MM.1S (cell line): ENCODE results near the gene HNRNPC.

ENCODE experiments used
- DNase-seq: peaks from one replicate; pipeline ENCODE4 v3.0.0-alpha.2; 2015
- H2AFZ ChIP-seq: fragments of 300-600 bp; sonication (generic); 2 replicates; pipeline ENCODE4 v1.6.0; 2016; ENCODE audit warnings: antibody characterized with exemption, low read length
- H3F3A ChIP-seq: fragments of 300-600 bp; sonication (generic); 2 replicates; pipeline ENCODE4 v1.6.1; 2016; ENCODE audit warnings: mild to moderate bottlenecking, antibody characterized with exemption, low read length, moderate library complexity, mixed read lengths; ENCODE audit not compliant: insufficient read depth
- H3K27ac ChIP-seq: fragments of 300-600 bp; sonication (generic); 2 replicates; pipeline ENCODE4 v1.5.1; 2016; ENCODE audit warnings: mild to moderate bottlenecking, low read length
- H3K27me3 ChIP-seq: fragments of 300-600 bp; sonication (generic); replicated peaks from 2 replicates; pipeline ENCODE4 v1.6.0; 2016; ENCODE audit warnings: low read length; ENCODE audit not compliant: insufficient read depth
- H3K36me3 ChIP-seq: fragments of 300-600 bp; sonication (generic); replicated peaks from 2 replicates; pipeline ENCODE4 v1.6.1; 2016; ENCODE audit warnings: mild to moderate bottlenecking, low read length, mixed read lengths; ENCODE audit not compliant: insufficient read depth
- H3K4me1 ChIP-seq: fragments of 300-600 bp; sonication (generic); 2 replicates; pipeline ENCODE4 v1.6.1; 2016; ENCODE audit warnings: low read length, mixed read lengths
- H3K4me2 ChIP-seq: fragments of 300-600 bp; sonication (generic); 2 replicates; pipeline ENCODE4 v1.6.0; 2016; ENCODE audit warnings: low read depth, low read length
- H3K4me3 ChIP-seq: fragments of 300-600 bp; sonication (generic); 2 replicates; pipeline ENCODE4 v1.5.1; 2016; ENCODE audit warnings: low read length, mixed read lengths
- H3K79me2 ChIP-seq: fragments of 300-600 bp; sonication (generic); 2 replicates; pipeline ENCODE4 v1.6.1; 2016; ENCODE audit warnings: mixed run types, low read length, mixed read lengths
- H3K9ac ChIP-seq: fragments of 300-600 bp; sonication (generic); 2 replicates; pipeline ENCODE4 v1.6.1; 2016; ENCODE audit warnings: low read length, mixed read lengths
- H3K9me2 ChIP-seq: fragments of 300-600 bp; sonication (generic); replicated peaks from 2 replicates; pipeline ENCODE4 v1.6.1; 2016; ENCODE audit warnings: mild to moderate bottlenecking, low read length, mixed read lengths; ENCODE audit not compliant: insufficient read depth
- H3K9me3 ChIP-seq: fragments of 300-600 bp; sonication (generic); replicated peaks from 2 replicates; pipeline ENCODE4 v1.6.1; 2016; ENCODE audit warnings: mild to moderate bottlenecking, low read length, mixed read lengths; ENCODE audit not compliant: insufficient read depth
- H4K20me1 ChIP-seq: fragments of 300-600 bp; sonication (generic); 2 replicates; pipeline ENCODE4 v1.6.1; 2016; ENCODE audit warnings: mild to moderate bottlenecking, low read length, moderate library complexity, mixed read lengths; ENCODE audit not compliant: insufficient read depth
- EZH2 ChIP-seq: fragments of 300-600 bp; sonication (generic); optimal IDR thresholded peaks from 2 replicates; pipeline ENCODE3; 2017; ENCODE audit warnings: low read depth, mild to moderate bottlenecking, antibody characterized with exemption, low read length, mixed read lengths
- EZH2phosphoT487 ChIP-seq: fragments of 300-600 bp; sonication (generic); IDR thresholded peaks from 2 replicates; pipeline ENCODE4 v1.6.1; 2018; ENCODE audit warnings: antibody characterized with exemption, low read length
- TF ChIP-seq, protein P1 (sequence below): fragments of 300-600 bp; sonication (generic); IDR thresholded peaks from 2 replicates; pipeline ENCODE4 v1.5.1; 2016; ENCODE audit warnings: antibody characterized with exemption, low read length, mixed read lengths

The HNRNPC gene

DNA sequence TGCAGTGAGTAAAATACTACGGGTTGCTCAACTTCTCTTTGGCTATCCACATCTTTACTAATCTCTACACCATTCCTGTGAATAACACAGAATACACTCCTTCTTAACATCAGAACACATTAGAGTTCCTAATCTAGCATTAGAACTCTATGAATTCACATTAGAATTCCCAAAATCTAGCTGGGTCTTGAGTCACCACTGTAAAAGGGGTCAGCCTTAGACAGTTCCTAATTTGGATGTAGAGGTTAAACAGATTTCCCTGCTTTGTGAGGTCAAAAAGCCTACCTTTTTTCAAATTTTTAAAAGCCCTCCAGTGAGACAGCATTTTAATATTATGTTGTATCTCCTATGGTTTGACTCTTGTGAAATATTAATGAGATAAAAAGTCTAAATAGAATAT is 7.4 kb downstream of the HNRNPC start:
- Histone ChIP-seq H4K20me1 (peaks cover 78% of the 10 kb centered on the region), H3K4me3 (no peak overlapping the region), H3K9me3 (no peaks in the 10 kb centered on the region), H3K4me1 (peaks cover 26% of the 10 kb centered on the region), H3K79me2 (peaks cover 94% of the 10 kb centered on the region), H3F3A (peaks cover 36% of the 10 kb centered on the region), H3K27me3 (no peaks in the 10 kb centered on the region), H3K9me2 (no peaks in the 10 kb centered on the region), H3K9ac (no peak overlapping the region), H3K4me2 (no peak overlapping the region), H3K27ac (no peak overlapping the region), H2AFZ (no peak overlapping the region), H3K36me3 (peaks cover 4% of the 10 kb centered on the region)
- no peak for DNase-seq
- TF ChIP-seq EZH2phosphoT487 (no peak), EZH2 (no peak)
- TF ChIP-seq, protein P1, sequence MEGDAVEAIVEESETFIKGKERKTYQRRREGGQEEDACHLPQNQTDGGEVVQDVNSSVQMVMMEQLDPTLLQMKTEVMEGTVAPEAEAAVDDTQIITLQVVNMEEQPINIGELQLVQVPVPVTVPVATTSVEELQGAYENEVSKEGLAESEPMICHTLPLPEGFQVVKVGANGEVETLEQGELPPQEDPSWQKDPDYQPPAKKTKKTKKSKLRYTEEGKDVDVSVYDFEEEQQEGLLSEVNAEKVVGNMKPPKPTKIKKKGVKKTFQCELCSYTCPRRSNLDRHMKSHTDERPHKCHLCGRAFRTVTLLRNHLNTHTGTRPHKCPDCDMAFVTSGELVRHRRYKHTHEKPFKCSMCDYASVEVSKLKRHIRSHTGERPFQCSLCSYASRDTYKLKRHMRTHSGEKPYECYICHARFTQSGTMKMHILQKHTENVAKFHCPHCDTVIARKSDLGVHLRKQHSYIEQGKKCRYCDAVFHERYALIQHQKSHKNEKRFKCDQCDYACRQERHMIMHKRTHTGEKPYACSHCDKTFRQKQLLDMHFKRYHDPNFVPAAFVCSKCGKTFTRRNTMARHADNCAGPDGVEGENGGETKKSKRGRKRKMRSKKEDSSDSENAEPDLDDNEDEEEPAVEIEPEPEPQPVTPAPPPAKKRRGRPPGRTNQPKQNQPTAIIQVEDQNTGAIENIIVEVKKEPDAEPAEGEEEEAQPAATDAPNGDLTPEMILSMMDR: no peak

GRCh38 chr14:21258889-21259787 is 10.1 kb downstream of the HNRNPC start:
- Histone ChIP-seq H3K36me3 (peaks cover 4% of the 10 kb centered on the region), H3K79me2 (peaks cover 94% of the 10 kb centered on the region), H3K27ac (no peak overlapping the region), H4K20me1 (peaks cover 76% of the 10 kb centered on the region), H3K9me3 (no peaks in the 10 kb centered on the region), H3K9me2 (no peaks in the 10 kb centered on the region), H3K9ac (no peak overlapping the region), H3K4me3 (no peak overlapping the region), H3F3A (peaks cover 11% of the 10 kb centered on the region), H2AFZ (no peak overlapping the region), H3K27me3 (no peaks in the 10 kb centered on the region), H3K4me2 (no peak overlapping the region), H3K4me1 (peaks cover 12% of the 10 kb centered on the region)
- no peak for DNase-seq
- TF ChIP-seq EZH2: no peak
- TF ChIP-seq, protein P1: no peak
- TF ChIP-seq EZH2phosphoT487: no peak

DNA sequence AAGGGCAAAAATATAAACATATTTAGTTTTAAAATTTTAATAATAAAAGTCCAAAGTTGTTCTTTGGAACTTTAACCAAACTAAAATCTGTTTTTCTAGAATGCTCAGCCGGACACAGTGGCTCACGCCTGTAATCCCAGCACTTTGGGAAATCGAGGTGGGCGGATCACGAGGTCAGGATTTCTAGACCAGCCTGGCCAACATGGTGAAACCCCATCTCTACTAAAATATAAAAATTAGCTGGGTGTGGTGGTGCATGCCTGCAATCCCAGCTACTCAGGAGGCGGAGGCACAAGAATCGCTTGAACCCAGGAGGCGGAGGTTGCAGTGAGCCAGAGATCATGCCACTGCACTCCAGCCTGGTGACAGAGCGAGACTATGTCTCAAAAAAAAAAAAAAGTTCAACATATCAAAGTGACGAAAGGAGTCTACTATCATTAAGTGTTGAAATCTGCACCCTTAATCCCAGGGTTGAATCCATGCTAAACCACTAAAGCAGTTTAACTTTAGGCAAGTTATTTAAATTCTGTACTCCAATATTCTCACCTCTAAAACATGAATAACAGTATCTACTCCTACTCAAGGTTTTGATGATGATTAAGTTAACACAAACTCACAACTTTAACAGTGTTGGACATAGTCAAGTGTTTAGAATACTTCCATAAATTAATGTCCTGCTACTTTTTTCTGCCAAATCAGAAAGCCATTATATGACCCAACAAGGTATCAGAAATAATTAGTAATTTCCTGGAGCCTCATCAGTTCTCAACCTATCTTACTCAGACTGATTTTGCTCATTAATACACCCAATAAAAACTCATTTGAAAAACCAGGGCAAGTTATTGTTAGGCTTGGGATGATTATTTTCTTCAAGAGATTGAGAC is 11.0 kb downstream of the HNRNPC start:
- peaks cover 94% of the 10 kb centered on the region for H3K79me2 ChIP-seq
- TF ChIP-seq, protein P1: no peak
- TF ChIP-seq EZH2 (no peak), EZH2phosphoT487 (no peak)
- H3K9me2 ChIP-seq: no peaks in the 10 kb centered on the region
- no peak overlapping the region for H3K9ac ChIP-seq
- no peak overlapping the region for H2AFZ ChIP-seq
- H3K4me3 ChIP-seq: no peak overlapping the region
- peaks cover 4% of the 10 kb centered on the region for H3K36me3 ChIP-seq
- peaks cover 3% of the 10 kb centered on the region; the same call in 1 of the 2 replicates for H3F3A ChIP-seq
- H3K9me3 ChIP-seq: no peaks in the 10 kb centered on the region
- no peak overlapping the region for H3K27ac ChIP-seq
- H3K27me3 ChIP-seq: no peaks in the 10 kb centered on the region
- no peak for DNase-seq
- peaks cover 5% of the 10 kb centered on the region for H3K4me1 ChIP-seq
- peaks cover 74% of the 10 kb centered on the region for H4K20me1 ChIP-seq
- no peak overlapping the region for H3K4me2 ChIP-seq
